ENCODE data around the gene PRAMEF1.
"Not testable (repeated sequence)": the region's sequence is repeated elsewhere in the genome, so short reads cannot be mapped to it uniquely, and the experiment has no call there.

The PRAMEF1 gene, protein sequence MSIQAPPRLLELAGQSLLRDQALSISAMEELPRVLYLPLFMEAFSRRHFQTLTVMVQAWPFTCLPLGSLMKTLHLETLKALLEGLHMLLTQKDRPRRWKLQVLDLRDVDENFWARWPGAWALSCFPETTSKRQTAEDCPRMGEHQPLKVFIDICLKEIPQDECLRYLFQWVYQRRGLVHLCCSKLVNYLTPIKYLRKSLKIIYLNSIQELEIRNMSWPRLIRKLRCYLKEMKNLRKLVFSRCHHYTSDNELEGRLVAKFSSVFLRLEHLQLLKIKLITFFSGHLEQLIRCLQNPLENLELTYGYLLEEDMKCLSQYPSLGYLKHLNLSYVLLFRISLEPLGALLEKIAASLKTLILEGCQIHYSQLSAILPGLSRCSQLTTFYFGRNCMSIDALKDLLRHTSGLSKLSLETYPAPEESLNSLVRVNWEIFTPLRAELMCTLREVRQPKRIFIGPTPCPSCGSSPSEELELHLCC

GRCh38 chr1:12791097-12791496 lies at the start of gene PRAMEF1:
Gene PRAMEF1 (plus strand): TSS chr1:12791397. CDS start chr1:12793228, 1,831 bp downstream.
- not testable (repeated sequence) for DNase-seq

GRCh38 chr1:12741946-12742345 lies 49.3 kb upstream of the PRAMEF1 start:
- DNase-seq, result no peak

DNA sequence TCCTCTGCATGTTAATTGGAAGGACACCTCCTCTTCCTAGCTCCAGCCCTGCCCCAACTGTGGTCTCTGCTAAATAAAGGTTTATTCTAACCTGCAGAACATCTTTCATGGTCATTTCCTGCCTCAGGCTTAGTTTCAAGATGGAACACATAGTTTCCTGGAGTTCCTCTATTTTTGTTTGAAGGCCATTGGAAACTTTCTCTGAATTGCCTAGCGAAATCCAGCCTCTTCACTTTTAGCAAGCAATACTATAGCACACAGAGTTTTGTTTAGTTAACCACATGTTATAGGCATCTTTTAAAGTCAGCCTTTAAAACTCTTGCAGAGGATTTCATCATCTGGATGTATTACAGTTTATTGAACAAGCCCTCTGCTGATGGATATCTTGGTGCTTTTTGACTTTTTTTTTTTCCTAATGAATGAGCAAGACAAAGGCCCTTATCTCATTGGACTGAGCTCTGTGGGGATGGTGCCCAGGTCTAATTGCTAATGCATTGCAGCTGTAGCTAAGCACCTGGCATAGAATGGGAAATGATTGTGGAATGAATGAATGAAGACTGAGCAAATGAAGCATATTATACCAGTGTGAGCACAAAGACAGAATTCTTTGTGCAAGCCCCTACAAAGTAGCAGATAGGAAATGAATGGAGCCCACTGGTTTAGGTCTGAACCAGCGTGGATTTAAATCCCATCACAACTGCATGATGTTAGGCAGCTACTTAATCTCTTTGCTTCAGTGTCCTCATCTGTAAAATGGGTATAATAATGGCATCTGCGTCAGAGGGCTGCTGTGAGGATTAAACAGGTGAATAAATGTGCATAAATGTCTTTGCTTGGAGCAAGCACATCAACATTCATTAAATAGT lies 45.8 kb upstream of the PRAMEF1 start:
- no peak for DNase-seq

DNA sequence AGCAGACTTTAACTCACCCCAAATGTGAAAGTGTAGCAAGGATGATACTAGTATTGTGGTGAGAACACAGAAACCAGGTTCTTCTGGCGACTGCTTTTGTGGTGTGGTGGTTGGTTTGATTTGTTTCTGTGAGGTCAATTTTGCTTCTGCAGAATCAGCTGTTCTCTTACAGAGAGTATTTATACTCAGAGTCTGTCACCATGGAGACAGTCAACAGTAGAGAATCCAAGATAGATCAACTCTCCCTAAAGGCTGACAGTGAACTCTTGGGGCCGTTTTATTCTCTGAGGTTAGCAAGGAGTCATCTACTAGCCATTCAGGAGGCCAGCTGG lies 45.2 kb upstream of the PRAMEF1 start, which contains the start of gene CFAP107:
CFAP107 (plus strand) TSS at position 209 of the 332 bp plus-strand sequence. CDS start 231 bp downstream, outside the sequence.
- DNase-seq, result no peak

DNA sequence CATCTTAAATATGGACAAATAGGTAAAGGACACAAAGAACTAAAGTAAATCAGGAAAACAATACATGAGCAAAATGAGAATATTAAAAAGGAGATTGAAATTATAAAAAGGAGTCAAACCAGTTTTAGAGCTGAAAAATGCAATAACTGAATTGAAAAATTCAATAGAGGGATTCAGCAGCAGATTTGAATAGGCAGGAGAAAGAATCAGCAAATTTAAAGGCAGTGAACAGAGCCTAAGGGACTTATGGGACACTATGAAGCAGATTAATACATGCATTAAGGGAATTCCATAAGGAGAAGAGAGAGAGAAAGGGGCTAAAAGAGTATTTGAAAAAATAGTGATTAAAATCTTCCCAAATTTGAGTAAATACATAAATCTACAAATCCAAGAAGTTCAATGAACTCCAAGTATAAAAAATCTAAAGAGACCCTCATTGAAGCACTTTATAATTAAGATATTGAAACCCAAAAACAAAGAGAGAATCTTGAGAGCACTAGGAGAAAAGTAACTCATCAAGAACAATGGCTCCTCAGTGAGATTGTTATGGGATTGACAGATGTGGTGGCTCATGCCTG lies 42.3 kb upstream of the PRAMEF1 start:
- no peak for DNase-seq

GRCh38 chr1:12754738-12755137 lies 36.5 kb upstream of the PRAMEF1 start:
- DNase-seq, result no peak

GRCh38 chr1:12756273-12756672 lies 34.9 kb upstream of the PRAMEF1 start:
- DNase-seq, result no peak

- DNase-seq, result no peak
These were observed 34.3 kb upstream of the PRAMEF1 start for GRCh38 chr1:12756768-12757413.

- DNase-seq, result no peak
These were observed 33.4 kb upstream of the PRAMEF1 start for GRCh38 chr1:12757836-12758235.

GRCh38 chr1:12760256-12760795 lies 30.9 kb upstream of the PRAMEF1 start:
- no peak for DNase-seq

- DNase-seq, result no peak
These were observed 29.4 kb upstream of the PRAMEF1 start for GRCh38 chr1:12761781-12762180.

GRCh38 chr1:12762766-12763165 lies 28.4 kb upstream of the PRAMEF1 start:
- DNase-seq, result no peak

DNA sequence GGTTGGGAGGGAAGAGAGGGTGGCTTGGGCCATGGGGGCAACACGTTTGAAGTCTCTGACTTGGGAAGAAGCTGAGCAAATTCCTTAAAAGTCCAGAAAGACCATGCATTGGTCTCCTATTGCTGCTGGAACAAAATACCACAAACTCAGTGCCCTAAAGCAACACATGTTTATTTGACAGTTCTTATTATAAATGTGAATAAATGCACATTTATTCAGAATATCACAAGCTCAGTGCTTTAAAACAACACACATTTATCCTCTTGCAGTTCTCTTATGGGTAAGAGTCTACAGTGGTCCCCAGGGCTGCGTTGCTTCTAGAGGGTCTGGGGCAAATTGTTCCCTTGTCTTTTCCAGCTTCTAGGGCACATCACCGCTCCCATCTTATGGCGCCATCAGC lies 27.7 kb upstream of the PRAMEF1 start:
- DNase-seq, result no peak

DNA sequence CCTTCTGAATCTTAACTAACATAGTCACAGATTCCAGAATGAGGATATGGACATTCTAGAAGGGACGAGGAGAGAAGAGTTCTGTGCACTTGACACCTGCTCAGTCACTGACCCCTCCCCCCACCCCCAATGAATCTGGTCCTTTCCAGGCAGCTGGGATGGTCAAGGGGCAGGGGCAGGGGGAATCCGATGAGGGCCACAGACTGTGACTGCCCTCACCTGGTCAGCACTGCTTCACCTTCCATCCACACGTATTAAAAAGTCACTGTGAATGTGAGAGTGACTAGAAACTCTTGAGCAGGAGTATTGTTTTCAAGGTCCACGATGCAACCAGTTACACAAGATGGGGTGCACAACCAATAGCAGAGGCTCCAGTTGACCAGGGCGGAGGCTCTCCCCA lies 27.2 kb upstream of the PRAMEF1 start:
- DNase-seq, result no peak

DNA sequence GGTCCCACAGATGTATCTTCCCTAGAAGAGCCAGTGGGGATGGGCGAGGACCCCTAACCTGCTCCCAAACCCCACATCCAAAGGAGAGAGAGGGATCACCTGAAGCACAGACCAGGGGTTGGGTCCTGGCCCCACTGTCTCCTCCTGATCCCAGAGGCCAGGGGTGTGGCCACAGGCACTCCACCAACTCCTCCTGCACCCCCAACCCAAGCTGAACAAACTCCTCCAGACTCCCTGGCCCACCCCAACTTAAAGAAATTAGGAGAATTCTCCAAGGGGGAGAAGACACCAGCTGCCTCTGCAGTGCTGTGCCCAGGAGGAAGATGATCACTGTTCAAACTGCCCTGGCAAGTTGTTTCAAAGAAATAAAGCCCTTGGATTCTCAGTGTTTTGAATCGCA lies 22.2 kb upstream of the PRAMEF1 start:
- no peak for DNase-seq

GRCh38 chr1:12769976-12770505 lies 21.2 kb upstream of the PRAMEF1 start:
- no peak for DNase-seq

GRCh38 chr1:12770620-12771019 lies 20.6 kb upstream of the PRAMEF1 start:
- DNase-seq, result no peak

GRCh38 chr1:12771186-12771585 lies 20.0 kb upstream of the PRAMEF1 start:
- DNase-seq, result no peak

- DNase-seq, result no peak
These were observed 18.7 kb upstream of the PRAMEF1 start for GRCh38 chr1:12772520-12772919.

DNA sequence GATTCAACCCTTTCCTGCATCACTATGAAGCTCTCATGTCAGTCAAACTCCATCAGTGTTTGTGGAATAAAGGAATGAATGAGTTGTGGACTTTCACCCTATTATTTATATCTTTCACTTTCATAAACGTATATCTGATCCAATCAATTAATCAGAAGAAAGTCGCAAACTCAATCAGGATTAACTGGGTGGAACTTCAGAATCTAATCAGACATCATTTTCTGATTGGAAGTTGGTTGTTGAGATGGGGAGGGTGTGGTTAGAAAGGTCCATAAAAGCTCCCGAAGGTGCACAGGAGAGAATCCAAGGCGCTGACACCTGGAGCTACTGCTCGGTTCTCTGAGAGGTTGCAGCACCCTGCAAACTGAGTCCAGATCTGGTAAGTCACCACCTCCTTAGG lies 17.8 kb upstream of the PRAMEF1 start, which contains the start of gene PRAMEF12:
PRAMEF12 (plus strand) TSS at position 301 of the 400 bp plus-strand sequence. CDS start 1,130 bp downstream, outside the sequence.
- no peak for DNase-seq

DNA sequence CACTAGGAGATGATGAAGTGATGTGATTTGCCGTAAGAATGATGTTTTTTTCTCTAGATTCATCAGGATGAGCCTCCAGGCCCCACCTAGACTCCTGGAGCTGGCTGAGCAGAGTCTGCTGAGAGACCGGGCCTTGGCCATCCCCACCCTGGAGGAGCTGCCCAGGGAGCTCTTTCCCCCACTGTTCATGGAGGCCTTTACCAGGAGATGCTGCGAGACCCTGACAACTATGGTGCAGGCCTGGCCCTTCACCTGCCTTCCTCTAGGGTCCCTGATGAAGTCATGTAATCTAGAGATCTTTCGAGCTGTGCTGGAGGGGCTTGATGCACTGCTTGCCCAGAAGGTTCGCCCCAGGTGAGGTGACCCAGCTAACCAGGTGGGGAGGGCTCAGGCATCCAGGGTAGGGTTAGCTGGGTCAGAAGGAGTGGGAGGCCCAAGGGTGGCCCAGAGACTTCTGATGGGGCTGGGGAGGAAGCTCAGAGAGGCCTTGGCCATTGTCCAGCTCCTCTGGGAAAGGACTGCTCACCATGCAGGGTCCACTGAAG lies 16.3 kb upstream of the PRAMEF1 start:
- no peak for DNase-seq

DNA sequence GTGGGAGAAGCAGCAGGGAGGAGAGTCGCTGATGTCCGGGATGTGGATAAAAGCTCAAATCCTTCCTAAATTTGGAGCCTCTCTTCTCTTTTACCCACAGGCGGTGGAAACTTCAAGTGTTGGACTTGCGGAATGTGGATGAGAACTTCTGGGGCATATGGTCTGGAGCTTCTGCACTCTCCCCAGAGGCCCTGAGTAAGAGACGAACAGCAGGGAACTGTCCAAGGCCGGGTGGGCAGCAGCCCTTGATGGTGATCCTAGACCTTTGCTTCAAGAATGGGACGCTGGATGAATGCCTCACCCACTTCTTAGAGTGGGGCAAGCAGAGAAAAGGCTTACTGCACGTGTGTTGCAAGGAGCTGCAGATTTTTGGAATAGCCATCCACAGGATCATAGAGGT lies 15.8 kb upstream of the PRAMEF1 start:
- DNase-seq, result no peak
